Natural killer cell (primary cell): ENCODE data around the gene DCK. TPM values are rescaled to one million over a fixed set of nuclear protein-coding genes. Genes with fewer than 3 reads are reported as not detected.

Experiments used
- ATAC-seq, 3 donors: fragments of 150-1000 bp in 2 of 3; fragments of 200-7000 bp in 1 of 3; cut with Tn5 transposase; 1 replicate in 1 of 3; 2 replicates in 2 of 3; pipeline ENCODE4 v1.10.0; 2021; ENCODE audit warnings: mild to moderate bottlenecking in 2 of 3, moderate library complexity in 2 of 3
- DNase-seq, 2 donors: peaks; one replicate each; pipeline versions ENCODE4 v3.0.0 to v3.0.0-alpha.2; 2013 to 2021; ENCODE audit warnings: mixed read lengths in 1 of 2
- H3K27ac ChIP-seq: one replicate; pipeline ENCODE4 v1.5.1; 2013; ENCODE audit warnings: mild to moderate bottlenecking, low read length
- H3K27me3 ChIP-seq: one replicate; pipeline ENCODE4 v1.6.1; 2013; ENCODE audit warnings: low read length; ENCODE audit not compliant: control insufficient read depth, insufficient read depth
- H3K36me3 ChIP-seq: one replicate; pipeline ENCODE4 v1.6.1; 2013; ENCODE audit warnings: low read length; ENCODE audit not compliant: control insufficient read depth, insufficient read depth
- H3K4me1 ChIP-seq: one replicate; pipeline ENCODE4 v1.6.1; 2013; ENCODE audit warnings: low read length; ENCODE audit not compliant: control insufficient read depth, insufficient read depth
- H3K4me3 ChIP-seq: one replicate; pipeline ENCODE4 v1.5.1; 2013; ENCODE audit warnings: low read length
- H3K9me3 ChIP-seq: one replicate; pipeline ENCODE4 v1.6.1; 2013; ENCODE audit warnings: low read length; ENCODE audit not compliant: control insufficient read depth, insufficient read depth
- H3K27ac Mint-ChIP-seq, 2 donors: one replicate each; pipeline ENCODE4 v1.8.0; 2022; ENCODE audit warnings: mild to moderate bottlenecking in 2 of 2, mixed read lengths in 2 of 2, moderate library complexity in 1 of 2
- H3K27me3 Mint-ChIP-seq, 2 donors: one replicate each; pipeline ENCODE4 v1.8.0; 2022; ENCODE audit warnings: low read depth in 2 of 2, mixed read lengths in 2 of 2
- H3K36me3 Mint-ChIP-seq: one replicate; pipeline ENCODE4 v1.8.0; 2022; ENCODE audit warnings: mixed read lengths
- H3K4me1 Mint-ChIP-seq, 2 donors: one replicate each; pipeline ENCODE4 v1.8.0; 2022; ENCODE audit warnings: mixed read lengths in 2 of 2
- H3K4me3 Mint-ChIP-seq: one replicate; pipeline ENCODE4 v1.8.0; 2022; ENCODE audit warnings: mild to moderate bottlenecking, moderate library complexity, mixed read lengths
- H3K9me3 Mint-ChIP-seq, 2 donors: one replicate each; pipeline ENCODE4 v1.8.0; 2022; ENCODE audit warnings: mixed read lengths in 2 of 2
- CTCF ChIP-seq: fragments of 200-600 bp; IDR thresholded peaks from one replicate; pipeline ENCODE4 v1.8.0; 2022; ENCODE audit warnings: antibody characterized with exemption
- WGBS: methylation state at CpG from one replicate; pipeline ENCODE4 v1.1.7; 2013; ENCODE audit warnings: missing lambda C conversion rate; ENCODE audit not compliant: insufficient coverage; 5-methylcytosine and 5-hydroxymethylcytosine counted together
- intact Hi-C: fragments of 100-400 bp; cut with micrococcal nuclease; formaldehyde crosslinking; loops from one replicate; pipeline ENCODE4 v1.14.2; 2022
- total RNA-seq, 4 donors: library from RNA; stranded (reverse); fragments of 120-200 nt in 1 of 4; gene quantifications; one replicate each; pipeline versions ENCODE4 v1.2.3 to v1.2.4, GENCODE V29; 2013 to 2022

DCK gene
- total RNA-seq, 3 donors from 2014 or later (not counting 1 experiment from before 2014, with no cell fraction given), result 28.3 to 32.7 (median 29.5) TPM

DNA sequence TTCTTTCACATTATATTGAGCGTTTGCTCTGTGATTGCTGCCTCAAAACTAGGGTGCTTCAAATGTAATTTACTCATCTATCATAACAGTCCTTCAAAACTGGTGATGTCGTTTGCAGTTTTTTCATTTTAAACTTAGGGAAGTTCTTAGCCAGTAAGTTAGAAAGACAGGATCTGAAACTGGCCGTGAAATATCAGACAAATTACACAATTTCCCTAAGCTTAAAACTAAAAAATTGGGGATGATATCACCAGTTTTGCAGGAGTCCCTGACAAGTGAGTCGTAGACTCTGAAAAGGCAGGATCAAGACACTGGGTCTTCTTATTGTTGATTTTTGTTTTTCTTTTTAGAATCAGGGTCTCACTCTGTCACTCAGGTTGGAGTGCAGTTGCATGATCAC is 46.5 kb upstream of the DCK start:
- ATAC-seq (no peak), DNase-seq (no peak)
- intact Hi-C loops, result no loop called here
- no peak overlapping the region for H3K27ac Mint-ChIP-seq
- 83% methylated on average over 4 of the region's 4 CpGs for WGBS
- no peaks in the 10 kb centered on the region for H3K27me3 Mint-ChIP-seq
- TF ChIP-seq CTCF, result no peak
- Histone ChIP-seq H3K27me3 (no peaks in the 10 kb centered on the region), H3K9me3 (no peaks in the 10 kb centered on the region), H3K4me1 (peaks cover 2% of the 10 kb centered on the region), H3K36me3 (no peaks in the 10 kb centered on the region), H3K27ac (no peak overlapping the region), H3K4me3 (no peak overlapping the region)
- no peak overlapping the region for H3K4me3 Mint-ChIP-seq
- peaks cover 16 to 22% of the 10 kb centered on the region in 2 donors for H3K4me1 Mint-ChIP-seq
- H3K36me3 Mint-ChIP-seq, result no peaks in the 10 kb centered on the region
- H3K9me3 Mint-ChIP-seq, result no peaks in the 10 kb centered on the region

- DNase-seq (no peak), ATAC-seq (no peak)
- intact Hi-C loops, result no loop called here
- WGBS, result 77% methylated on average over 4 of the region's 5 CpGs
- no peaks in the 10 kb centered on the region for H3K9me3 Mint-ChIP-seq
- H3K27ac ChIP-seq, result no peak overlapping the region
- H3K36me3 ChIP-seq, result no peaks in the 10 kb centered on the region
- no peaks in the 10 kb centered on the region for H3K36me3 Mint-ChIP-seq
- peaks cover 5% of the 10 kb centered on the region for H3K4me1 ChIP-seq
- H3K27me3 ChIP-seq, result no peaks in the 10 kb centered on the region
- H3K4me3 ChIP-seq, result no peak overlapping the region
- H3K9me3 ChIP-seq, result no peaks in the 10 kb centered on the region
- H3K27me3 Mint-ChIP-seq, result no peaks in the 10 kb centered on the region
- H3K4me1 Mint-ChIP-seq, result peaks cover 16 to 22% of the 10 kb centered on the region in 2 donors
- no peak overlapping the region for H3K4me3 Mint-ChIP-seq
- H3K27ac Mint-ChIP-seq, result no peak overlapping the region
- no peak for TF ChIP-seq CTCF
Measured at GRCh38 chr4:70948665-70949260, 44.7 kb upstream of the DCK start.

DNA sequence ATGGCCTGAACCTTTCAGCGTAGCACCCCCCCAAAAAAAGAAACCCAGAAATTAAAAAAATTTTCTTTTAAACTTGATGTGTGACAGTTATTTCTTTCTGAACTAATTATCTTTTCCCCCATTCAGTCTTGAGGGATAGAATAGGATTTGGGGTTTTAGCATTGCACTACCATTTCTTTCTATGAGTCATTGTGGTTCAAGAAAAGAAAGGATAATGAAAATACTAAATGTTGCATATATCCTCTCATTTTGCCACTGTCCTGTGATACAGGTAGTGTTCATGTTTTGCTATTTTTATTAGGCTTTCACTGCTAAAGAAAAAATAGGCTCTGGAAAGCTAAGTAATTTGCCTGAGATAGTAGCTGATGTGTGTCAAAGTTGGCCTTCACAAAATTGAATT is 39.4 kb upstream of the DCK start:
- Histone ChIP-seq H3K9me3 (no peaks in the 10 kb centered on the region), H3K27ac (no peak overlapping the region), H3K27me3 (no peaks in the 10 kb centered on the region), H3K36me3 (no peaks in the 10 kb centered on the region), H3K4me3 (no peak overlapping the region), H3K4me1 (peaks cover 6% of the 10 kb centered on the region)
- intact Hi-C loops, result no loop called here
- no peak for ATAC-seq
- no peak overlapping the region for H3K4me3 Mint-ChIP-seq
- no CpG with 5 or more reads among the region's 1 CpG for WGBS
- no peak overlapping the region for H3K27ac Mint-ChIP-seq
- no peaks in the 10 kb centered on the region for H3K27me3 Mint-ChIP-seq
- peaks cover 7% of the 10 kb centered on the region in 2 donors for H3K4me1 Mint-ChIP-seq
- no peak for TF ChIP-seq CTCF
- no peaks in the 10 kb centered on the region for H3K36me3 Mint-ChIP-seq
- no peaks in the 10 kb centered on the region for H3K9me3 Mint-ChIP-seq
- no peak for DNase-seq
